C4-2B (cell line): ENCODE measurements around the gene TOX2.

ENCODE experiments used
- CTCF ChIP-seq: fragments of 450-650 bp; conservative IDR thresholded peaks from 2 replicates; pipeline ENCODE4 v1.5.1; 2017; ENCODE audit warnings: mild to moderate bottlenecking
- ZFX ChIP-seq: fragments of 450-650 bp; IDR thresholded peaks from 2 replicates; pipeline ENCODE4 v1.6.1; 2017

- TF ChIP-seq CTCF (no peak), ZFX (no peak)
Measured at GRCh38 chr20:44031781-44032582, 117.3 kb downstream of the TOX2 start.
